Measurements from ENCODE around the gene MIEF1.
A peak's percentile ranks its signal among the peaks of the same experiment; 100 is the strongest.

Gene MIEF1

GRCh38 chr22:39524089-39524752, 22.1 kb downstream of the MIEF1 start:
- POLR2A ChIA-PET, result interaction anchor here (0.6 to 6.1 kb wide), 24 partner anchors 8 to 630 kb away, joined by 3 to 85 read pairs (median 4); partner anchors contain the start of genes MIEF1, PDGFB, RPL3 and RPS19BP1
- CTCF ChIA-PET, result interaction anchor here (0.6 to 13.7 kb wide), 7 partner anchors 8 to 654 kb away, joined by 3 to 380 read pairs (median 4); no protein-coding TSS in a partner anchor
- peaks cover 0 to 73% of the 10 kb centered on the region in 2 experiments; a peak in 2 of 3 replicates for H3K36me3 ChIP-seq (ENCODE audit: control insufficient read depth in 2 of 2, insufficient read depth in 1 of 2, low read length in 2 of 2)
- peak overlapping the region; percentile 5; the same call in 1 of the 2 replicates for H3K27ac ChIP-seq (ENCODE audit: extremely low read depth, low read depth, low read length)
- H3K4me1 ChIP-seq (ENCODE audit: control insufficient read depth, insufficient read depth, low read length), result 0 out of 2 replicates have a peak, but pooled peaks cover 3% of the 10 kb centered on the region
- H3K9me3 ChIP-seq (ENCODE audit: control insufficient read depth, insufficient read depth, low read depth, low read length), result no peaks in the 10 kb centered on the region
- no peak overlapping the region for H3K4me3 ChIP-seq (ENCODE audit: low read depth, low read length)
- TF ChIP-seq BCL11B (tag by site-specific recombination; IDR thresholded peaks at IDR 0.05; ENCODE audit: low read depth) (no peak), ZNF560 (tag by site-specific recombination; IDR thresholded peaks at IDR 0.05; ENCODE audit: borderline replicate concordance) (no peak), HIC1 (tag by site-specific recombination; IDR thresholded peaks at IDR 0.05) (peak; percentile 55), ZNF701 (tag by site-specific recombination; IDR thresholded peaks at IDR 0.05) (no peak), ZNF292 (tag by site-specific recombination; IDR thresholded peaks at IDR 0.05; ENCODE audit: borderline replicate concordance, low read depth) (no peak), KLF17 (tag by site-specific recombination; IDR thresholded peaks at IDR 0.05) (no peak), REST (tag by site-specific recombination; IDR thresholded peaks at IDR 0.05) (no peak), ZSCAN5A (tag by site-specific recombination; IDR thresholded peaks at IDR 0.05) (no peak), IKZF3 (tag by site-specific recombination; IDR thresholded peaks at IDR 0.05) (0 out of 2 replicates have a peak, but pooled peaks have one; percentile 11), ZNF114 (tag by site-specific recombination; IDR thresholded peaks at IDR 0.05) (no peak), ZBTB11 (tag by site-specific recombination; conservative IDR thresholded peaks at IDR 0.05; ENCODE audit: low read depth) (no peak), ZNF677 (tag by site-specific recombination; IDR thresholded peaks at IDR 0.05) (no peak), ZNF362 (tag by site-specific recombination; IDR thresholded peaks at IDR 0.05) (peak; percentile 5; the same call in 1 of the 2 replicates), OVOL3 (tag by site-specific recombination; IDR thresholded peaks at IDR 0.05) (no peak), ZNF792 (tag by site-specific recombination; IDR thresholded peaks at IDR 0.05) (no peak), ZNF155 (tag by site-specific recombination; IDR thresholded peaks at IDR 0.05) (no peak), ZNF174 (tag by site-specific recombination; IDR thresholded peaks at IDR 0.05) (no peak), ZNF280C (tag by site-specific recombination; IDR thresholded peaks at IDR 0.05) (no peak), ZNF521 (tag by site-specific recombination; IDR thresholded peaks at IDR 0.05) (no peak)

All from HEK293 (cell line).